Measurements from ENCODE around the gene SHE. TPM values are rescaled to one million over a fixed set of nuclear protein-coding genes. Genes with fewer than 3 reads are reported as not detected.
A peak's percentile ranks its signal among the peaks of the same experiment; 100 is the strongest.

The SHE gene
- 0.21 TPM for polyA plus RNA-seq (2012; ENCODE audit: missing spikeins)

GRCh38 chr1:154502066-154502743 lies at the start of gene SHE, which contains the start of gene TDRD10:
TSS of gene SHE (minus strand) at chr1:154502412. CDS start at chr1:154502026, 386 bp downstream.
TSS of gene TDRD10 (plus strand) at chr1:154502219. CDS start at chr1:154506904, 4,685 bp downstream.
- no peak for FAIRE-seq
- TF ChIP-seq TAF1 (IDR thresholded peaks at IDR 0.05; ENCODE audit: borderline replicate concordance, low read depth, low read length) (no peak), POLR2AphosphoS5 (IDR thresholded peaks at IDR 0.05; ENCODE audit: low read depth, low read length) (no peak), POLR2A (IDR thresholded peaks at IDR 0.05; ENCODE audit: low read depth, low read length) (no peak)
- DNase-seq (ENCODE audit: insufficient read length): no peak

GRCh38 chr1:154551474-154551873 lies 49.3 kb upstream of the SHE start:
- FAIRE-seq: no peak
- DNase-seq (ENCODE audit: insufficient read length): no peak
- TF ChIP-seq TAF1 (IDR thresholded peaks at IDR 0.05; ENCODE audit: borderline replicate concordance, low read depth, low read length) (no peak), POLR2A (IDR thresholded peaks at IDR 0.05; ENCODE audit: low read depth, low read length) (no peak), POLR2AphosphoS5 (IDR thresholded peaks at IDR 0.05; ENCODE audit: low read depth, low read length) (no peak)

GRCh38 chr1:154550657-154551056 lies 48.4 kb upstream of the SHE start:
- no peak for DNase-seq (ENCODE audit: insufficient read length)
- FAIRE-seq: no peak

GRCh38 chr1:154550070-154550469 lies 47.9 kb upstream of the SHE start:
- TF ChIP-seq TAF1 (IDR thresholded peaks at IDR 0.05; ENCODE audit: borderline replicate concordance, low read depth, low read length): no peak
- TF ChIP-seq POLR2AphosphoS5 (IDR thresholded peaks at IDR 0.05; ENCODE audit: low read depth, low read length): no peak
- TF ChIP-seq POLR2A (IDR thresholded peaks at IDR 0.05; ENCODE audit: low read depth, low read length): no peak
- FAIRE-seq: no peak
- no peak for DNase-seq (ENCODE audit: insufficient read length)

More at GRCh38 chr1:154550657-154551056, 48.4 kb upstream of the SHE start:
- TF ChIP-seq POLR2A (IDR thresholded peaks at IDR 0.05; ENCODE audit: low read depth, low read length): no peak
- TF ChIP-seq TAF1 (IDR thresholded peaks at IDR 0.05; ENCODE audit: borderline replicate concordance, low read depth, low read length): no peak
- TF ChIP-seq POLR2AphosphoS5 (IDR thresholded peaks at IDR 0.05; ENCODE audit: low read depth, low read length): no peak

GRCh38 chr1:154549202-154549770 lies 47.1 kb upstream of the SHE start:
- no peak for DNase-seq (ENCODE audit: insufficient read length)
- TF ChIP-seq POLR2AphosphoS5 (IDR thresholded peaks at IDR 0.05; ENCODE audit: low read depth, low read length) (no peak), TAF1 (IDR thresholded peaks at IDR 0.05; ENCODE audit: borderline replicate concordance, low read depth, low read length) (no peak), POLR2A (IDR thresholded peaks at IDR 0.05; ENCODE audit: low read depth, low read length) (no peak)
- no peak for FAIRE-seq

- TF ChIP-seq POLR2A (IDR thresholded peaks at IDR 0.05; ENCODE audit: low read depth, low read length) (no peak), POLR2AphosphoS5 (IDR thresholded peaks at IDR 0.05; ENCODE audit: low read depth, low read length) (no peak), TAF1 (IDR thresholded peaks at IDR 0.05; ENCODE audit: borderline replicate concordance, low read depth, low read length) (no peak)
- no peak for FAIRE-seq
- no peak for DNase-seq (ENCODE audit: insufficient read length)
These were observed 45.8 kb upstream of the SHE start for GRCh38 chr1:154548028-154548427.

GRCh38 chr1:154547105-154547732 lies 45.0 kb upstream of the SHE start:
- DNase-seq (ENCODE audit: insufficient read length) (no peak), FAIRE-seq (no peak)
- TF ChIP-seq TAF1 (IDR thresholded peaks at IDR 0.05; ENCODE audit: borderline replicate concordance, low read depth, low read length): no peak
- TF ChIP-seq POLR2AphosphoS5 (IDR thresholded peaks at IDR 0.05; ENCODE audit: low read depth, low read length): no peak
- TF ChIP-seq POLR2A (IDR thresholded peaks at IDR 0.05; ENCODE audit: low read depth, low read length): no peak

- FAIRE-seq (peak; percentile 24), DNase-seq (ENCODE audit: insufficient read length) (peak; percentile 67)
- no peak for TF ChIP-seq TAF1 (IDR thresholded peaks at IDR 0.05; ENCODE audit: borderline replicate concordance, low read depth, low read length)
- TF ChIP-seq POLR2AphosphoS5 (IDR thresholded peaks at IDR 0.05; ENCODE audit: low read depth, low read length): no peak
- no peak for TF ChIP-seq POLR2A (IDR thresholded peaks at IDR 0.05; ENCODE audit: low read depth, low read length)
These were observed 44.3 kb upstream of the SHE start for GRCh38 chr1:154546264-154547063.

GRCh38 chr1:154541231-154541630 lies 39.0 kb upstream of the SHE start:
- no peak for TF ChIP-seq POLR2A (IDR thresholded peaks at IDR 0.05; ENCODE audit: low read depth, low read length)
- TF ChIP-seq TAF1 (IDR thresholded peaks at IDR 0.05; ENCODE audit: borderline replicate concordance, low read depth, low read length): no peak
- no peak for TF ChIP-seq POLR2AphosphoS5 (IDR thresholded peaks at IDR 0.05; ENCODE audit: low read depth, low read length)
- FAIRE-seq (no peak), DNase-seq (ENCODE audit: insufficient read length) (no peak)

GRCh38 chr1:154539486-154540483 lies 37.6 kb upstream of the SHE start:
- no peak for TF ChIP-seq TAF1 (IDR thresholded peaks at IDR 0.05; ENCODE audit: borderline replicate concordance, low read depth, low read length)
- TF ChIP-seq POLR2AphosphoS5 (IDR thresholded peaks at IDR 0.05; ENCODE audit: low read depth, low read length): no peak
- TF ChIP-seq POLR2A (IDR thresholded peaks at IDR 0.05; ENCODE audit: low read depth, low read length): no peak
- DNase-seq (ENCODE audit: insufficient read length): no peak
- no peak for FAIRE-seq
